NCI-H1105 treated with DMSO at 0.1 percent for 48 hours (cell line): ENCODE data around the gene LIMCH1.
"Not testable (repeated sequence)": the region's sequence is repeated elsewhere in the genome, so short reads cannot be mapped to it uniquely, and the experiment has no call there.

Experiments used
- DNase-seq: peaks from one replicate; lab custom pipeline; 2025; lab: John Stamatoyannopoulos, UW

The LIMCH1 gene

DNA sequence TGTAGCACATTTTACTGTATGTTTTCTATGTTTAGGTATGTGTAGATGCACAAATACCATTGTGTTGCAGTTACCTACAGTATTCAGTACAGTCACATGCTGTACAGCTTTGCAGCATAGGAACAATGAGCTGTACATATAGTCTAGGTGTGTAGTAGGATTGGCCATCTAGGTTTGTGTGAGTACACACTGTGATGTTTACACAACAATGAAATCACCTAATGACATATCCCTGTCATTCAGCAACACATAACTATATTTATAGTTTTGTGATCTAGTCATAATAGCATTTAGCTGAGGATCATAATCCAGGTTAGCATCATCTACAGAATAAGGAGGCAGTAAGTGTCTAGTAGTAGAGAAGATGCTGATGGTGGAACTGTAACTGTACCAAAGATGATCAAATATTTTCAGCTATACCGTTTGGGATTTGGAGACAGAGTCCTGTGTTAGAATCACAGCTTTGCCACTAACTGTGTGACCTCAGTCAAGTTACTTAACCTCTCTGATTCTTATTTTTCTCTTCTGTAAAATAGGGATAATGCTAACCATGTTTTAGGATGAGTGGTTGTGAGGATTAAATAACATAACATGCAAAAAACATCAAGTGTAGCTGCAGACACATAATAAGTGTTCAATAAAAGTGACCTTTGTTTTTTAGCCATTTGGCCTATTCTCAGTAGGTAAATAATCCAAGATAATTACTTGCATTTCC lies 73.3 kb downstream of the LIMCH1 start:
- no peak for DNase-seq

DNA sequence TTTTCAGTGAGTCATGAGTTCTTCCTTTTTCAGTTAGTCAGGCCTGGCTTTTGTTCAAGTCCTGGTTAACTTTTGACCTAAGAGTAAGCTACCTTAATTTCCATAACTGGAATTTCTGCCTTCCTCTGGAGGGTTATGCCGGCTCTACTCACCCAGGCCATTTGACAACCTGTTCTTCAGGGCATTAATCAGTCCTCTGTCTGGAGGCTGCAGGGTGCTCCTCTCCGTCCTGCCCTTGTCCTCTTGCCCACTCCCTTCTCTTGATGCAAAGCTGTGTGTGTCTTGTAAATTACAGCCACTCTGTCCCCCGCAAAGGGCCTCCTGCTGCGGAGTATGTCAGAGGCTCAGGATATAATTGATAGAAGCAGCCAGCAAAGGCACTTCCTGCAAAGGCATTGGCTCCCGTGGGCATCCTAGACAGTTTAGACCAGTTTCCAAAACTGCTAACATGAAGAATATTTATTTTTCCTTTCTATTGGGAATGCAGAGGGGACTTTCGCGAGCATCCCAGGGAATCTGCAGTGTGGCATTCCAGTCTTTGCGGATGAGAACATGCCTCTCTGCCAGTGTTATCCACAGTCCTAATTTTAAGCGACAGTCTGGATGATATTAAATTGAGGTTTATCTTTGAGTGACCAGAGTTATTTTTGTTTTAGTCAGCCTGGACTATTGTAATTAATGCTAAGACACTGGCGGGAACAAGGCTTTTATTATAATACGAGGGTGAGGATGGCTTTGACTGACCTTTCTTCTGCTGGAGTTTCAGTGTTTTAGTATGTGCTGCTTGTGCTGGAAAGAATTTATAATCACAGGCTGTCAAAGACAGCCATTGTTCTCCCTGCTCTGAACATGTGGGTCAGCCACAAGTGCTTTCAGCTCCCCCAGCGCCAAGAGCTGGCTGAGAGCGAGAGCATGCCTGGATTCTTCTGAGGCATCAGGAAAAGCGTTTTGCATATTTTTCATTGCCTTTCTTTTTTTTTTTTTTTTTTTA lies 74.2 kb downstream of the LIMCH1 start:
- no peak for DNase-seq

DNA sequence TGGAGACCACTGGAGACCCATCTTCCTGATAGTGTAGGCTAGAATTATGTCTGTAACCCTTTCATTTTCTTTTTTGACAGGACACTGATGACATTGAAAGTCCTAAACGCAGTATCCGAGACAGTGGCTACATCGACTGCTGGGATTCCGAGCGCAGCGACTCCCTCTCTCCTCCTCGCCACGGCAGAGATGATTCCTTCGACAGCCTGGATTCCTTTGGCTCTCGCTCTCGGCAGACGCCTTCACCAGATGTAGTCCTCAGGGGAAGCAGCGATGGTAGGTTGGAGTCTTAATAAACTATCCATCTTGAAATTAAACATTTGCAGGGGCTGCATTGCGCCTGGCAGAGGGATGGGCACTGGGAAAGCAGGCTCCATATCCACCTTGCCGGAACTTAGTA lies 75.4 kb downstream of the LIMCH1 start:
- no peak for DNase-seq

DNA sequence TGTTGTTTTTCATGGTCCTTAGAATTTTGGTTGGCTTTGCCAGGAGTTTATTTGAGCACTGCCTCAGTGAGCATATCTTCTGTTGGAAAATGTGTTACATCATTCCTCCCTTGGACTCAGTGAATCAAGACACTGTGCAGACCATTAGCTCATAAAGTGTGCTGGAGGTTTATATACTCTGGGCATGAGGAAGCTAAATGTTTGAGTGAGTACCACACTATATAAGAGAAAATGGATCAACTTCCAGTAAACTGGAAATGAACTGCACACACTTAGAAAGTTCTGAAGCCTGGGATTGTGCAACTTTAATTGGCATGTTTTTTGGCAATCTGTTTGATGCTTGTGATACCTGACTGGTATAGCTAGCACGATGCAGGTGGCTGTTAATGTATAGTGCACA lies 75.9 kb downstream of the LIMCH1 start:
- no peak for DNase-seq

DNA sequence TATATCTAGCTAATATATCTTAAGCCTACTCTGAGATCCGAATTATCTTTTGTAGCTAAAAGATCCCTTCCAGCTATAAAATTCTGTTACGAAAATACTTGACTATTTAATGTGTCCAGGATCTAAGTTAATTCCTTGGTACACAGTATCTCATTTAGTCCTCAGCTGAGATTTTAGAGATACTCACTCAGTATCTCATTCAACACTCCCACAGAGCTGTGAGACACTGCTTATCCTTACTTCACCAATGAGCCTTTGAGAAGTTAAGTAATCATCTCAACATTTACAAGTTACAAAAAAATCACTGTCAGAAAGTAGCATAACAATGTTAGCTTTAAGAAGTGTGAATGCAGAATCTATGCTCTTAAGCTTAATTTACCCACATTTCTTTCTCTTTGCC lies 76.6 kb downstream of the LIMCH1 start:
- DNase-seq, result no peak

DNA sequence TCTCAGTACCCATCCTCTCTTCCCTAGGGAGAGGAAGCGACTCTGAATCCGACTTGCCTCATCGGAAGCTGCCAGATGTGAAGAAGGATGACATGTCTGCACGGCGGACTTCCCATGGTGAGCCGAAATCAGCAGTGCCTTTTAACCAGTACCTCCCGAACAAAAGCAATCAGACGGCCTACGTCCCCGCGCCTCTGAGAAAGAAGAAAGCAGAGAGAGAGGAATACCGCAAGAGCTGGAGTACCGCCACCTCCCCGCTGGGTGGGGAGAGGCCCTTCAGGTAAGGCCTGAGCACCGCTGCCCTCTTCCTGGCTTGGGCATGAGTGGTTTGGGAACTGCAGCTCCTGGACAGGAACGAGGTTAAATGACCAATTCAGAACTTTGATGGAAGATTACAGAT lies 81.2 kb downstream of the LIMCH1 start:
- no peak for DNase-seq

DNA sequence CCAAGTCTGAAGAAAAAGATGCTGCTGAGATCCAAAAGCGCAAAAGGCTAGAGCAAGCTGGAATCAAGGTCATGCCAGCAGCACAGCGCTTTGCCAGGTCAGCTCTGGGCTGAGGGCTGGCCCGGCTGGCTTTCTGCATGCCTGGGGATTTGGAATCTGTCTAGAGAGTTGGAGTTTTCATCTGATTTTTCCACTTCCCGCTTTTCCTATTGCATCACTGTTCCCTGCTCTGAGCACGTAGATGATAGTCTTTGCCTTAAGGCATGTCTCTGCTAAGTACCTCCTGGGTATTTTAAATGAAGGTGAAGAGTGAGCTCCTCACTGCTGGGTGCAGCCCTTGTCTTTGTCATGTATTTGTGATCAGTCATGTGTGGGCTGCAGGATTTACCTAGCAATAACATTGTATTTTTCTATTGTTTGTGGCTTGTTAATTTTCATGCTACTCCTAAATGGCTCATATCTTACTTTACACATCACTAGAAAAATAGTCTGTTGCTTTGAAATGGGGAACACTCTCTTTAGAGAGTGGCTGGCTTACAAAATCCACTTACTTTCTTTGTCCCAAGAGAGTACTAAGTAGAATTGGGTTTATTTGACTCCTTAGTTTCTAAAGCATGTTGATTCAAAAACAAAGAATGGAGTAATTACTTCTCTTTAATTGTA lies 82.8 kb downstream of the LIMCH1 start:
- no peak for DNase-seq

DNA sequence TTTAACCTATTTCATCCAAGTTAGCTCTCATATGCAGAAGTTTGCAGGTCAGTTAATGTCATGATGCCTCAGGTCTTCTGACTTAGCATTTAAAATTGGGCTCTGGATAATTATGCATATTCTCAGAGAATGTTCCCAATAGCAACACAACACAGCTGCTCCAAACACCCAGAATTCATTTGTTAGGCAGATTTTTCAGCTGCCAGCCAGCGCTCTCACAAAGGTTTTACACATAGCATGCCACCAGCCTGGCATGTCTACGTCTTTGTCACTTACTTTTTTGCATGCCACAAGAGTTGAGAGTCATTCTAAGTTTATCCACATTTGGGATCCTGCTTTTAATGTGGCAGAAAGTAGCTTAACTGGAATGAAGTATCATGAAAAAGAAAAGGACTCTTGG lies 84.8 kb downstream of the LIMCH1 start:
- DNase-seq, result no peak

DNA sequence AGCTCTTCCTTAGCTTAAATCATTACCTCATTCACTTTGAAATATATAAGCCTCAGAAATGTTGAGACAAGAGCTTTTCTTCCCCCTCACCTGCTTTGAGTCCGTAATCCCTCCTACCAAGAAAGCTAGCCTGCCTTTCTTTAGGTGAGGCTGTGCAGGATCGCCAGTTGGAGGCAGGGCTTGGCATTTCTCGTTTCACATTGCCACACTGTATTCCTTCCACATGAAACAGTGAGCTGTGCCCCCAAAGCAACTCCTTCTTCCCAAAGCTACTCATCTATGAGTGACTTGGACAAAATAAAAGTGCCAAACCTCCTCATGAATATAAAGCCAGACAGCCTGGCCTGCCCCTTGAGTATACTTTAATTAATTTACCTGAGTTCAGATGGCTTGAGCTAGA lies 86.8 kb downstream of the LIMCH1 start:
- no peak for DNase-seq

DNA sequence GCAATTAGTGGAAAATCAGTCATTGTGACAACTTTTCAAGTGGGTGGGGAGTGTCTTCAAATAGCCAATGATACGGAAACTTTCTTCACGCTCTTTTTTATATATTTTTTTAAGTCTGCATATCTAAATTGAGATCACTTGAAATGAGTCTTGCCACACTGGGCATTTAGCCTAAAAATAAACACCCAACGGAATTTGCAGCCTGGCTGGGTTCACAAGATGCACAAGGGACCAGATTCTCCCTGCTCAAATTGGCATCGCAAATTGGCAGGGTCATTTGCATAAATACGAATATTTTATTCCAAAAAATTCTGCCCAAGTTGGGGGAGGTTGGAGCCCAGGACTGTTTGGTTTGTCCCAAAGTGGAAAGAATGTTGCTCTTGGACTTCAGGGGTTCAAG lies 87.6 kb downstream of the LIMCH1 start:
- DNase-seq, result no peak

DNA sequence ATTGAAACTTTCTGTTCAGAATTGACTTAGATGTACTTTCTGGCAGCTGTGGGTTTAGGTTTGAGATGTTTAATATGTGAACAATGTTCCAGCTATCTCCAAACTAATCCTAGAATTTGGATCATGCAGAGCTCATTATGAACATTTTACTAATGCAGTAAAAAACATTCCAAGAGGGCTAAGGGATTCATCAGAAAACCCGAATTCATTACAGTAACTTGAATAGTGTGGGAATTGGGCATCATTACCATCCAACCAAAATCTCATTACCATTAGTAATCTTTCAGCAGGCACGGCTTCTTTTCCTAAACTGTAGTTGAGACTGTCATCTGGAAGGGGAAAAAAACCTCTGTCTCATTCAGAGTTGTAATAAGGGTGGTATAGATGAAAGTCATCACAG lies 91.0 kb downstream of the LIMCH1 start:
- no peak for DNase-seq

DNA sequence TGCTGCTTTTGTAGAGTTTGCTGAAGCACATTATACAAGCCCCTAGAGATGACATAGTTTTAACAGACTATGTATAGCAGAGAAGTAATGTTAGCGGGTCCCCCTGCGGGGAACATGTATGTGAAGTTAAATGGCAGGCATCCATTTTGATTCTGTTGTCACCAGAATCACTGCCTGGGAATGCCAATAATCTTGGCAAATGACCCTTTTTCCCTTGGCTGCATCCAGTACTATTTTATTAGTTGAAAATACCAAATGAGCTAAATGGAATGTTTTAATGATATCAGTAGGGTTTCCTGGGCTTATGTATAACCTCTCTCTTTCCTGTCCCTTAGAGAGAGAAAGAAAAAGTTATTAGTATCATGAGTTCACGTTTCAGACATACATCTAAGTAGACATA lies 93.6 kb downstream of the LIMCH1 start:
- no peak for DNase-seq

DNA sequence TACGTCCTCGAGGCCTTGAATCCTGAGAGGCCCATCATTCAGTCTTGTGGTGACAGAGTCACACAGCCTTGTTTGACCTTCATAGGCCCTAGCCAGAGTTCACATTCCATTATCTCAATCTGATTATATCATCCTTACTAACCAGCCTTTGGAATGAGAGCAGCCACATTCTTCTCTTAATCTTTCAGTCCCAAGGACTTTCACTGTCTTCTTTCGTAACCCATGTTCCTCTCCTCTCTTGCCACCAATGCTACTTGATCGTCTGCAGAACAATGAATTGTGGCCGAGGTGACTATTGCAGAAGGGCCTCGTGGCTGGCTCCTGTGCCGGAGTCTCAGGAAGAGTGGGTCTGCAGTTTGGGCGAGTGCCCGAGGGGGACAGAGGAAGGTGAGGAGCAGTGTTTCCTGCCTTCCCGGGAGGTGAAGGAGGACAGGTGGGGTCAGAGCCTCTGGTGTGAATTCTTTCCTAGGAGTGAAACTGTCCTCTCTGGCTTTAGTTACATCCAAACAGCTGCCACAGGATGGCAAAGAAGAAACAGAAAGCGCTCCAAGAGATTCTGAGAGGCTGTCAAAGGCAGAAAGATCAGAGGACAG lies 94.6 kb downstream of the LIMCH1 start:
- DNase-seq, result no peak

DNA sequence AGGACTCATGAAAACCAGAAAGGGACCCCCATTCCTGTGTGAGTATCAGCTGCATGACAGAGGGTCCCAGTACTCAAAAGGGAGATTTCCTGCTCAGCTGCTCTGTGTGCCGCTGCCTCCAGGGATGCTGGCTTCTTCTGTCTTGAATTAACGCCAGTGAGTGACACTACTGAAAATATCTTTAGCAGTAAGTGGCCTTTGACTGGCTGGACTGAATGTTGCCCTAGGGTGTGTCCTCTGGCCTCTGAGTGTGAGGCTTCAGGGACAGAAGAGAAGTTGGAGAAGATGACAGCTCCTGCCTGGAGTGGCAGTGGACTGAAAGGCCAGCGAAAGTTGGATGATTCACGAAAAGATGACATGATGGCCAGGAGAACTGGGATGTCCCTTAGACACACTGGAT lies 95.4 kb downstream of the LIMCH1 start:
- no peak for DNase-seq

DNA sequence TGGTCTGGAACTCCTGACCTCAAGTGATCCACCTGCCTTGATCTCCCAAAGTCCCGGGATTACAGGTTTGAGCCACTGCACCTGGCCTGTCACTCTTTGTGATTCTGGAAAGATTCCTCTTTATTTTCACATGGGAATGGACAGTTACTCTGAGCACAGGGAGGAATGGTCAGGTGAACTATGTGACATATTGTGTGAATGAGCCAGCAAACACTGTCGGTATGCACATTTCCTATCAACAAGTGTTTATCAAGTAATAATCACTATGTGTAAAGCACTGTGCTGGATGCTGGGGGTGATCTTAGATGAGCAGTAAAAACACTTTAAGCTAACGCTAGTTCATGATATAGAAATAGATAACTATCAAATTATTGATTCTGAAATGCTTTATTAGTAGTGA lies 97.5 kb downstream of the LIMCH1 start:
- DNase-seq, result no peak

DNA sequence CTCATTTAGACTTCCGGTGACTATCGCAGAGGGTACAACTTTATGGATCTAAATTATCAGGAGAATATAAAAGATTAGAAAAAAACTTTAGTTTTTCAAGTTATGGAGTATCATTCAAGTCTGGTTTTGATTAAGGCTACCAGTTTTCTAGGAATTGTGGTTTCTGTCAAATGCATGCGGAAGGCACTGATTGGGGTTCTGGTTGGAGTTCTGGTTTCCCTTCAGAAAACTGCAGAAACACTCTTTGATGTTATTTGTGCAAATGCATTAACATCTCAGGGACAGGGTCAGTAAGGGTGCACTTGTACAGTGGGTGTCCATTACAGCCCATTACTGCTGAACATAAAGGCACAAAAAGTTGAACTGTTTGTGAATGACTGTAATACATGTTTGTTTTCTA lies 100.2 kb downstream of the LIMCH1 start:
- DNase-seq, result no peak

DNA sequence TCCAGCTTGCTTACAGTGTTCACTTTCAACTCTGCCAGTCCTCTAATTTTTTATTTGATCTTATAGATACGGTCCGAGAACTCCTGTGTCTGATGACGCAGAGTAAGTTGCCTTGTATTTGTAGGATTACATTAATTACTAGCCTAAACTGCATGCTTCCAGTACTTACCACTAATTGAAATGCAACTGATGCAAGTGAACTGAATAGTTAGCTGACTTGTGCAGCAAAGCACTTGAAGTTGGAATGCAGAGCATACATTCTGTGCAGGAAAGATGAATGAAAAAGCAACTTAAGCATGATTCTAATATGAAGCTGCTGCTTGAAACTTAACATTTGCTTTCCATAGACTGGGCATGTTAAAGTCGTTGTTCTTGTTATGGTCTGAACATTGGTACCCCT lies 100.9 kb downstream of the LIMCH1 start:
- DNase-seq, result no peak

DNA sequence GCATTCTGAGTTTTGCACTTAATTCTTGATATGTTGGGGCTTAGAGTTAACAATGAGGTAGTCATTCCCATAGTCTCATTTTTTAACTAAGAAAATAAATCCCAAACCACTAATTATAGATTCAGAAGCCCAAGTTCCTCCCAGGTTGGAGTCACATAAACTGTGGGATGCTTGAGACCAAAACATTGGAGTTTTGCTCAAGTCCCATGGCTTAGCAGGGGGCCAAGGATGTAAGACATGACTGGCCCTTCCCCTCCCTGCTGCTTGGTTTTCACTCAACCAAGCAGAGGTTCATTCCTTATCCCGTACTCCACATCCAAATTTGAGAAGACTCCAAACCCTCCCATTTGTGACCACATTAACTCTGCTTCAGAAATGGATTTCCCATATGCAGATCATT lies 101.3 kb downstream of the LIMCH1 start:
- DNase-seq, result no peak

DNA sequence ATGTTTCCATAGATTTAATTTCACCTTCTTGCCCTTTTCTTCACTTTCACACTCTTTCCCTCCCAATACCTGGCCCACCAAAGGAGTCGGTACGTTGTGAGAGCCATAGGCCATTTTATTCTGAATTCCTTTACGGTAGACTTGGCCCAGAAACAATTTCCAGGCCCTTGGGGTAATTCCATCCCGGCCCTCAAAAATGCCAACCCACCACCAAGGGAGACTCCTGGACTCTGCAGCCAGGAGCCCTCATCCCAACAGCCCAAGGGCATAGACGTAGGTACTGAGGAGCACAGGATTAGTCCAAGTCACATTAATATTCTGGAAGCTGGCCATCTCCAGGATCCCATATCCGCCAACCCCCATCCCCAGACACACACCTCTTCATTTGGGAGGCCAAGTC lies 102.9 kb downstream of the LIMCH1 start:
- no peak for DNase-seq

DNA sequence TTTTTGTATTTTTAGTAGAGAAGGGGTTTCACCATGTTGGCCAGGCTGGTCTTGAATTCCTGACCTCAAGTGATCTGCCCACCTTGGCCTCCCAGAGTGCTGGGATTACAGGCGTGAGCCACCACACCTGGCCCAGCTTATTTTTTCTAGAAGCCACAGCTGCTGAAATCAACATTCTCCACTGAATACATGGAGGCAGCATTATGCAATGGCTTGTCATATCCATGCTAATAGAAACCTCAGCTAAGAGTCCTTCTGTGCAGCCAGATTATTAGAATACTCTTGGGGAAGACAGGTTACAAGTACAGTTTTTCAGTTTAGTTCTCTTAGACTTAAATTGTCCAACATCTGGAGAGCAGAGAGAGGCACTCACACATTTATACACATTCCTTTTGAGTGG lies 104.8 kb downstream of the LIMCH1 start:
- not testable (repeated sequence) for DNase-seq

DNA sequence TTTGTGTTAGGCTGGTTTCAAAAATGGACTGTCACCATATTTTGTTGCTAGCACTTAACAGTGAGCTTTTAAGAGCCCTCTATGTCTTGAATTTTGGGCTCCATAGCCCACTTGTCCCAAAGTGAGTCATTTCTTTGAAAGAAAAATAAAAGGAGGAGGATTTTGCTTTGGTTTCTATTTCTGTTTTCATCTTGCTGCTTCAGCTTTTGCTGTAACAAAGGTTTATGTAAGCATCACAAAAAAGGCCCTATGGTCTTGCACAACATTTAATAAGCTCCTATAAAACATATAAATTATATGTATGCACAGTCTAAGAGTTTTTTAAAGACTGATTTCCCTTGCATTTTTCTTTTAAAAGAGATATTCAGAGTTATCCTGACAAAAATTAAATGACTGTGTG lies 105.4 kb downstream of the LIMCH1 start:
- DNase-seq, result no peak

DNA sequence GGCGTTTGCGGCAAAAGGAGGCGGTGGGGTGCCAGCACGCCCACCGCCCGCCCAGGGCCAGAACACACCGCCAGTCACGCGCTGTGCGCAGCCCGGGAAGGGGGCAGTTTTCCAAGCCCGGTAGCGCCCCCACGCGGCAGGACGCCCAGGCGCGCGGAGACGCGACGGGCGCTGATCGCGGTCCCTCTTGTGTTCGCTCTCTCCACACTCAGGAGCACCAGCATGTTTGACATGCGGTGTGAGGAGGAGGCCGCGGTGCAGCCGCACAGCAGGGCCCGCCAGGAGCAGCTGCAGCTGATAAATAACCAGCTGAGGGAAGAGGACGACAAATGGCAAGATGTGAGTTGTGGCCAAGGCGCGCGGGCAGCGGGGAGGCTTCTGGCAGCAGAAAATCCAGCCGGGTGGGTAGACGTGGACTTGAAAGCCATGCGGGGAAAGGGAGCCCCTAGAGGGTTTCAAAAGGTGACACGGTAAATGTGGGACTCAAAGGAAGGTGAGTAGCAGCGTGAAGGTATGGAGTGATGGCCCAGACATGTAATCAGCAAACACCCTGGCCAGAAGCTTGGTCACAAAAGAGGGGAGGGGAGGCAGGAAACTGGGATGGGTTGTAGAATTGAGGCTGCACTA lies 106.4 kb downstream of the LIMCH1 start:
- no peak for DNase-seq
